CD14-positive monocyte (primary cell): ENCODE measurements around the gene STX11. TPM values are rescaled to one million over a fixed set of nuclear protein-coding genes. Genes with fewer than 3 reads are reported as not detected.

ENCODE experiments used
- DNase-seq, 3 donors: peaks; one replicate each; pipeline ENCODE4 v3.0.0-alpha.2; 2011 to 2022
- H2AFZ ChIP-seq: 2 replicates; pipeline ENCODE4 v1.6.0; 2012; ENCODE audit warnings: mild to moderate bottlenecking, low read depth, low read length, inconsistent platforms; ENCODE audit not compliant: insufficient read depth, poor library complexity, severe bottlenecking
- H3K27ac ChIP-seq, 2 donors: 1 replicate in 1 of 2; 2 replicates in 1 of 2; pipeline ENCODE4 v1.5.1; 2012 to 2013; ENCODE audit warnings: low read length in 2 of 2, control low read depth in 1 of 2, inconsistent platforms in 1 of 2, low read depth in 1 of 2, mild to moderate bottlenecking in 1 of 2
- H3K27me3 ChIP-seq, 2 donors: one replicate each; pipeline versions ENCODE4 v1.6.0 to v1.6.1; 2011 to 2013; ENCODE audit warnings: low read length in 2 of 2; ENCODE audit not compliant: control insufficient read depth in 2 of 2, insufficient read depth in 2 of 2
- H3K36me3 ChIP-seq, 2 donors: replicated peaks in 1 of 2; 1 replicate in 1 of 2; 2 replicates in 1 of 2; pipeline versions ENCODE4 v1.5.1 to v1.6.1; 2012 to 2013; ENCODE audit warnings: low read length in 2 of 2, control low read depth in 1 of 2, inconsistent platforms in 1 of 2, mild to moderate bottlenecking in 1 of 2; ENCODE audit not compliant: insufficient read depth in 2 of 2, control insufficient read depth in 1 of 2
- H3K4me1 ChIP-seq, 2 donors: 1 replicate in 1 of 2; 2 replicates in 1 of 2; pipeline versions ENCODE4 v1.5.1 to v1.6.1; 2012 to 2013; ENCODE audit warnings: low read length in 2 of 2, control low read depth in 1 of 2, inconsistent platforms in 1 of 2, mild to moderate bottlenecking in 1 of 2, moderate library complexity in 1 of 2; ENCODE audit not compliant: insufficient read depth in 2 of 2, control insufficient read depth in 1 of 2
- H3K4me2 ChIP-seq: replicated peaks from 2 replicates; pipeline ENCODE3; 2012; ENCODE audit warnings: low read length, moderate library complexity, mild to moderate bottlenecking; ENCODE audit not compliant: poor library complexity, severe bottlenecking; ENCODE audit errors: extremely low read depth
- H3K4me3 ChIP-seq, 3 experiments: fragments of 200-600 bp in 1 of 3; sonication (generic) in 1 of 3; replicated peaks in 1 of 3; 1 replicate in 2 of 3; 2 replicates in 1 of 3; pipeline ENCODE4 v1.5.1; 2011 to 2013; ENCODE audit warnings: low read length in 3 of 3, mild to moderate bottlenecking in 3 of 3, control low read depth in 2 of 3, low read depth in 2 of 3, inconsistent platforms in 1 of 3, moderate library complexity in 1 of 3
- H3K79me2 ChIP-seq: 2 replicates; pipeline ENCODE4 v1.6.0; 2012; ENCODE audit warnings: mild to moderate bottlenecking, control low read depth, inconsistent platforms, low read length, moderate library complexity; ENCODE audit not compliant: insufficient read depth
- H3K9ac ChIP-seq: 2 replicates; pipeline ENCODE4 v1.6.0; 2017; ENCODE audit warnings: low read length, mild to moderate bottlenecking; ENCODE audit not compliant: insufficient read depth, poor library complexity, severe bottlenecking
- H3K9me3 ChIP-seq, 2 donors: replicated peaks in 1 of 2; 1 replicate in 1 of 2; 2 replicates in 1 of 2; pipeline versions ENCODE4 v1.5.1 to v1.6.1; 2012 to 2013; ENCODE audit warnings: low read length in 2 of 2, control low read depth in 1 of 2; ENCODE audit not compliant: control insufficient read depth in 1 of 2, insufficient read depth in 1 of 2
- H4K20me1 ChIP-seq: 2 replicates; pipeline ENCODE4 v1.6.0; 2012; ENCODE audit warnings: mild to moderate bottlenecking, low read length, control low read depth, moderate library complexity; ENCODE audit not compliant: insufficient read depth
- H3K27ac Mint-ChIP-seq, 7 donors: one replicate each; pipeline ENCODE4 v1.8.0; 2020; ENCODE audit warnings: mild to moderate bottlenecking in 7 of 7, mixed read lengths in 7 of 7, moderate library complexity in 6 of 7, inconsistent platforms in 2 of 7
- H3K27me3 Mint-ChIP-seq, 3 donors: one replicate each; pipeline ENCODE4 v1.8.0; 2021 to 2022; ENCODE audit warnings: low read depth in 3 of 3, mild to moderate bottlenecking in 3 of 3, mixed read lengths in 3 of 3, moderate library complexity in 3 of 3, inconsistent platforms in 1 of 3
- H3K36me3 Mint-ChIP-seq, 2 donors: one replicate each; pipeline ENCODE4 v1.8.0; 2020; ENCODE audit warnings: mixed read lengths in 2 of 2, inconsistent platforms in 1 of 2, mild to moderate bottlenecking in 1 of 2
- H3K4me1 Mint-ChIP-seq: one replicate; pipeline ENCODE4 v1.8.0; 2020; ENCODE audit warnings: mild to moderate bottlenecking, mixed read lengths
- H3K4me3 Mint-ChIP-seq, 2 donors: one replicate each; pipeline ENCODE4 v1.8.0; 2020; ENCODE audit warnings: mild to moderate bottlenecking in 2 of 2, mixed read lengths in 2 of 2, moderate library complexity in 1 of 2
- H3K9me3 Mint-ChIP-seq, 7 donors: one replicate each; pipeline ENCODE4 v1.8.0; 2020 to 2022; ENCODE audit warnings: mixed read lengths in 7 of 7, mild to moderate bottlenecking in 6 of 7, moderate library complexity in 6 of 7, inconsistent platforms in 2 of 7
- CTCF ChIP-seq: fragments of 200-600 bp; IDR thresholded peaks from one replicate; pipeline ENCODE4 v1.8.0; 2022; ENCODE audit warnings: antibody characterized with exemption, mild to moderate bottlenecking
- WGBS: methylation state at CpG from one replicate; pipeline ENCODE4 v1.1.5; 2013; ENCODE audit warnings: missing lambda C conversion rate; ENCODE audit not compliant: insufficient coverage; 5-methylcytosine and 5-hydroxymethylcytosine counted together
- intact Hi-C, 2 donors: fragments of 100-400 bp; cut with micrococcal nuclease; formaldehyde crosslinking; loops; one replicate each; pipeline versions ENCODE4 v1.15.0 to v1.15.1; 2023
- polyA plus RNA-seq, 3 donors: library from polyadenylated mRNA; depleted of rRNA in 1 of 3; unstranded in 2 of 3; stranded (reverse) in 1 of 3; fragments of 300-500 nt in 2 of 3; fragments of >200 nt in 1 of 3; fragmentation: Illumina TruSeq in 2 of 3; gene quantifications; 1 replicate in 2 of 3; 2 replicates in 1 of 3; pipeline ENCODE4 v1.2.3, GENCODE V29; 2012 to 2021

Gene STX11
- polyA plus RNA-seq, 3 donors: 276 to 372 (median 367) TPM

GRCh38 chr6:144178323-144178722 lies 28.0 kb downstream of the STX11 start:
- Mint-ChIP-seq H3K27ac (peak overlapping the region in 4 of 7 donors; percentile 87 to 92 (median 91)), H3K4me3 (no peak overlapping the region), H3K27me3 (no peaks in the 10 kb centered on the region), H3K9me3 (peaks cover 0 to 5% (median 2%) of the 10 kb centered on the region in 7 donors), H3K4me1 (peaks cover 93% of the 10 kb centered on the region), H3K36me3 (peaks cover 67 to 85% of the 10 kb centered on the region in 2 donors)
- 100% methylated on average over 1 of the region's 3 CpGs for WGBS
- peaks cover 99% of the 10 kb centered on the region for H4K20me1 ChIP-seq
- H3K9me3 ChIP-seq: no peaks in the 10 kb centered on the region
- H3K9ac ChIP-seq: no peak overlapping the region
- no peaks in the 10 kb centered on the region for H3K27me3 ChIP-seq
- TF ChIP-seq CTCF: no peak
- intact Hi-C loops: no loop called here
- H3K4me3 ChIP-seq: peak overlapping the region in 1 of 3 experiments; percentile 23
- DNase-seq: no peak
- H3K4me2 ChIP-seq: peak overlapping the region; percentile 20
- peaks cover 18 to 45% of the 10 kb centered on the region in 2 donors for H3K36me3 ChIP-seq
- no peak overlapping the region for H2AFZ ChIP-seq
- H3K4me1 ChIP-seq: peaks cover 81 to 98% of the 10 kb centered on the region in 2 donors
- H3K27ac ChIP-seq: peak overlapping the region in 1 of 2 donors; percentile 68
- H3K79me2 ChIP-seq: peaks cover 95% of the 10 kb centered on the region

- Histone ChIP-seq H2AFZ (no peak overlapping the region), H3K36me3 (peaks cover 17 to 45% of the 10 kb centered on the region in 2 donors), H3K79me2 (peaks cover 95% of the 10 kb centered on the region), H3K4me1 (peaks cover 79 to 98% of the 10 kb centered on the region in 2 donors), H3K27me3 (no peaks in the 10 kb centered on the region), H3K9me3 (no peaks in the 10 kb centered on the region), H4K20me1 (peaks cover 99% of the 10 kb centered on the region), H3K9ac (no peak overlapping the region), H3K4me2 (peak overlapping the region; percentile 57), H3K4me3 (peak overlapping the region in 2 of 3 experiments; percentile 20 to 49), H3K27ac (peak overlapping the region; percentile 53 to 78)
- Mint-ChIP-seq H3K27ac (peak overlapping the region; percentile 87 to 95 (median 91)), H3K4me1 (peaks cover 92% of the 10 kb centered on the region), H3K36me3 (peaks cover 66 to 85% of the 10 kb centered on the region in 2 donors), H3K27me3 (no peaks in the 10 kb centered on the region), H3K9me3 (peaks cover 0 to 5% (median 2%) of the 10 kb centered on the region in 7 donors), H3K4me3 (peak overlapping the region in 1 of 2 donors; percentile 48)
- no peak for TF ChIP-seq CTCF
- DNase-seq: no peak
- no CpG with 5 or more reads among the region's 4 CpGs for WGBS
- intact Hi-C loops: no loop called here
Observed at GRCh38 chr6:144179237-144179636, 28.9 kb downstream of the STX11 start.
